Spleen (tissue), 11 donors: ENCODE results near the gene SYNDIG1. TPM values are rescaled to one million over a fixed set of nuclear protein-coding genes. Genes with fewer than 3 reads are reported as not detected.

Experiments
- DNase-seq: peaks from one replicate; pipeline ENCODE4 v3.0.0-alpha.2; 2020
- H3K27ac ChIP-seq, 8 donors: fragments of 200-600 bp; sonication (generic) in 7 of 8; 1 replicate in 4 of 8; 2 replicates in 4 of 8; pipeline versions ENCODE4 v1.5.0 to v1.8.0; 2016 to 2021; ENCODE audit warnings: inconsistent platforms in 4 of 8, mild to moderate bottlenecking in 4 of 8, moderate library complexity in 1 of 8
- H3K27me3 ChIP-seq, 7 donors: fragments of 200-600 bp; sonication (generic) in 6 of 7; replicated peaks in 1 of 7; 1 replicate in 4 of 7; 2 replicates in 3 of 7; pipeline versions ENCODE4 v1.5.0 to v1.8.0; 2016 to 2021; ENCODE audit warnings: inconsistent platforms in 3 of 7, mild to moderate bottlenecking in 1 of 7
- H3K36me3 ChIP-seq, 6 donors: fragments of 200-600 bp; sonication (generic) in 5 of 6; 1 replicate in 4 of 6; 2 replicates in 2 of 6; pipeline versions ENCODE4 v1.5.0 to v1.8.0; 2016 to 2021; ENCODE audit warnings: inconsistent platforms in 2 of 6
- H3K4me1 ChIP-seq, 6 donors: fragments of 200-600 bp; sonication (generic) in 5 of 6; 1 replicate in 3 of 6; 2 replicates in 3 of 6; pipeline versions ENCODE4 v1.5.0 to v1.8.0; 2016 to 2021; ENCODE audit warnings: inconsistent platforms in 3 of 6
- H3K4me3 ChIP-seq, 8 donors: fragments of 200-600 bp; sonication (generic) in 7 of 8; 1 replicate in 4 of 8; 2 replicates in 4 of 8; pipeline versions ENCODE4 v1.5.0 to v1.8.0; 2016 to 2021; ENCODE audit warnings: inconsistent platforms in 4 of 8, mild to moderate bottlenecking in 4 of 8, moderate library complexity in 2 of 8
- H3K9me3 ChIP-seq, 8 donors: fragments of 200-600 bp; sonication (generic) in 7 of 8; 1 replicate in 4 of 8; 2 replicates in 4 of 8; pipeline versions ENCODE4 v1.5.0 to v1.8.0; 2016 to 2021; ENCODE audit warnings: inconsistent platforms in 4 of 8
- POLR2A ChIP-seq, 3 donors: fragments of 450-650 bp; IDR thresholded peaks; one replicate each; pipeline ENCODE4 v1.5.1; 2017; ENCODE audit warnings: antibody characterized with exemption in 3 of 3, mild to moderate bottlenecking in 1 of 3
- POLR2AphosphoS5 ChIP-seq, 3 donors: sonication (generic); formaldehyde crosslinking; IDR thresholded peaks; one replicate each; pipeline ENCODE4 v1.5.1; 2017; ENCODE audit warnings: antibody characterized with exemption in 3 of 3
- WGBS, 5 donors: extraction: QIAGEN DNeasy Blood & Tissue Kit in 3 of 5; methylation state at CpG; one replicate each; pipeline versions ENCODE4 v1.1.5 to v1.1.7; 2013 to 2018; 5-methylcytosine and 5-hydroxymethylcytosine counted together
- intact Hi-C: fragments of 100-400 bp; cut with DNase I; formaldehyde crosslinking; loops from one replicate; pipeline ENCODE4 v1.15.0; 2023; ENCODE audit warnings: low total_unique reads
- polyA plus RNA-seq, 3 donors: library from polyadenylated mRNA; stranded (reverse); fragments of 200-250 nt; gene quantifications; one replicate each; pipeline ENCODE4 v1.2.1, GENCODE V29; 2013
- total RNA-seq, 7 donors: library from RNA; depleted of rRNA in 3 of 7; stranded (reverse); fragments of >200 nt in 3 of 7; fragmentation: NEBNext Ultra II Directional in 4 of 7; extraction: Animal tissue kit (Norgen Biotek cat#: 25700) in 4 of 7; gene quantifications; one replicate each; pipeline versions ENCODE4 v1.1.0 to v1.2.1, GENCODE V29; 2016 to 2021
- TF ChIP-seq, protein P1 (sequence below), 11 experiments: fragments of 200-600 bp in 7 of 11; fragments of 450-650 bp in 4 of 11; sonication (generic) in 4 of 11; IDR thresholded peaks in 8 of 11; conservative IDR thresholded peaks in 3 of 11; 1 replicate in 7 of 11; 2 replicates in 4 of 11; pipeline versions ENCODE4 v1.4.0 to v1.8.0; 2016 to 2021; ENCODE audit warnings: antibody characterized with exemption in 11 of 11, inconsistent platforms in 4 of 11, mild to moderate bottlenecking in 1 of 11
- donor health status: healthy with polysubstance abuse.
- donor health status: DM: no; HTN: no; CAD: no; lungs with moderate emphysema.
- donor health status: DM: no; HTN: no; CAD: no.
- donor health status: Bipolar disorder and iron deficiency.
- donor health status: healthy.
- donor health status: DM: no; HTN: no; CAD: no.
- donor health status: DM: yes; HTN: yes; CAD: no.

SYNDIG1 gene
- total and polyA plus RNA-seq, 10 donors = 0.70 to 3.5 (median 1.3) TPM

DNA sequence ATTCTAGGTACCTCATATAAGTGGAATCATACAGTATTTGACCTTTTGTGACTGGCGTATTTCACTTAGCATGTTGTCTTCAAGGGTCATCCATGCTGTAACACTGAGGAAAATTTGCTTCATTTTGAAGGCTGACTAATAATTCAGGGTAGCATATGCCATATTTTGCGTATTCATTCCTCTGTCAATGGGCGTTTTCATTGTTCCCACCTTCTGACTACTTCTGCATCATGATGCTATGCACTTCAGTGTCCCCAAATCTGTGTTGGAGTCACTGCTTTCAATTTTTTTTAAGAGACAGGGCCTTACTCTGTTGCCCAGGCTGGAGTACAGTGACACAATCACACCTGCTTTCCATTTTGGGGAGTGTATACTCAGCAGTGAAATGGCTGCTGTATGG lies 51.6 kb downstream of the SYNDIG1 start:
- DNase-seq = no peak
- Histone ChIP-seq H3K9me3 (no peaks in the 10 kb centered on the region), H3K4me3 (no peak overlapping the region), H3K27ac (no peak overlapping the region), H3K4me1 (no peaks in the 10 kb centered on the region), H3K27me3 (no peaks in the 10 kb centered on the region), H3K36me3 (no peaks in the 10 kb centered on the region)
- WGBS, 5 donors = 83 to 94% (median 90%) methylated on average over 3 of the region's 3 CpGs
- TF ChIP-seq POLR2A (IDR thresholded peaks at IDR 0.05) (no peak), POLR2AphosphoS5 (IDR thresholded peaks at IDR 0.05) (no peak)
- TF ChIP-seq, protein P1, sequence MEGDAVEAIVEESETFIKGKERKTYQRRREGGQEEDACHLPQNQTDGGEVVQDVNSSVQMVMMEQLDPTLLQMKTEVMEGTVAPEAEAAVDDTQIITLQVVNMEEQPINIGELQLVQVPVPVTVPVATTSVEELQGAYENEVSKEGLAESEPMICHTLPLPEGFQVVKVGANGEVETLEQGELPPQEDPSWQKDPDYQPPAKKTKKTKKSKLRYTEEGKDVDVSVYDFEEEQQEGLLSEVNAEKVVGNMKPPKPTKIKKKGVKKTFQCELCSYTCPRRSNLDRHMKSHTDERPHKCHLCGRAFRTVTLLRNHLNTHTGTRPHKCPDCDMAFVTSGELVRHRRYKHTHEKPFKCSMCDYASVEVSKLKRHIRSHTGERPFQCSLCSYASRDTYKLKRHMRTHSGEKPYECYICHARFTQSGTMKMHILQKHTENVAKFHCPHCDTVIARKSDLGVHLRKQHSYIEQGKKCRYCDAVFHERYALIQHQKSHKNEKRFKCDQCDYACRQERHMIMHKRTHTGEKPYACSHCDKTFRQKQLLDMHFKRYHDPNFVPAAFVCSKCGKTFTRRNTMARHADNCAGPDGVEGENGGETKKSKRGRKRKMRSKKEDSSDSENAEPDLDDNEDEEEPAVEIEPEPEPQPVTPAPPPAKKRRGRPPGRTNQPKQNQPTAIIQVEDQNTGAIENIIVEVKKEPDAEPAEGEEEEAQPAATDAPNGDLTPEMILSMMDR (IDR thresholded peaks at IDR 0.05 in 8 of 11, conservative IDR thresholded peaks at IDR 0.05 in 3 of 11) = no peak
- intact Hi-C loops = no loop called here

DNA sequence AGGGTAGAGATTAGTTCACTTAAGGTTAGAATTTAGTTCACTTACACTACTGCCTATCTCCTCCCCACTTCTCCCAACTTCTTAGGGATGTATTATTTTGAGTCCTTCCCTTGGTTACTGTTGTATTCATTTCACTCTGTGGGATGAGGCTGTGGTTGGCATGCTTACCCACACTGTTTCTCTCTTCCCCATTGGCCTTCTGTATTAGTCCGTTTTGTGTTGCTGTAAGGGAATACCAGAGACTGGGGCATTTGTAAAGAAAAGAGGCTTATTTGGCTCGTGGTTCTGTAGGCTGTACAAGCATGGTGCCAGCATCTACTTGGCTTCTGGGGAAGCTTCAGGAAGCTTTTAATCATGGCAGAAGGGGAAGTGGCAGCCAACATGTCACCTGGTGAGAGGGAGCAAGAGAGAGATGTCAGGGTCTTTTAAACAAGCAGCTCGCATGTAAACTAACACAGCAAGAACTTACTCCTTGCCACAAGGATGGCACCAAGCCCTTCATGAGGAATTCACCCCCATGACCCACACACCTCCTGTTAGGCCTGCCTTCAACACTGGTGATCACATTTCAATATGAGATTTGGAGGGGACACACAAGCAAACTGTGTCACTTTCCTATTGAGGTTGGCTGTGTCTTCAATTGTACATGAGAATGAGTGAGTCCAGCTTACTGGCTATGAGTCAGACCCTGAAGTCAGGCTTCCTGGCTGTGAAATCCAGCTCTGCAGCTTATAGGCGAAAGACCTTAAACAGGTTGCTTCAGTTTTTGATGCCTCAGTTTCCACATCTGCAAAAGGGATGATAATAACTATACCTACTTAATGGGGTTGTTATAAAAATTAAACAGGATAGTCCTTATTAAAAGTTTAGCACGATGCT lies 53.3 kb downstream of the SYNDIG1 start:
- no peak overlapping the region for H3K4me3 ChIP-seq
- intact Hi-C loops = no loop called here

DNA sequence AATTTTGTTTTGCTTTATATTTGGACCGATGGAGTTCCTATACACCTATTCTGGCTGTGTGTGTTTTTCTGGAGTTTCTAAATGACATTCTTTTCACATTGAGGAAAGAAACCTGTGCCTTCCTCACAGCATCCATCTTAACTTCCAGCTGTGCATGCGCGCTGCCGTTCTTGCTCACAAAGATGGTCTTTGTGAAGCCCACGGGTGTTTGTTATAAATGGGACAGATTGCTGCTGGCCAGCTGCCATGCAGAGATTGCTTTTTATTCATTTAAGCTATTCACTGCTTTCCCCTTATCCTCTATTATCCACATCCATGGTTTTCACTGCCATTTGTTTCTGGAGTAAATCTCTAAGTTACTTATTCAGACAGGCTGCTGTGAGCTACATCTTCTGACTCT lies 54.2 kb downstream of the SYNDIG1 start:
- intact Hi-C loops = no loop called here
- WGBS, 5 donors = 79 to 89% (median 89%) methylated on average over 5 of the region's 5 CpGs
- Histone ChIP-seq H3K4me3 (no peak overlapping the region), H3K27ac (no peak overlapping the region), H3K4me1 (no peaks in the 10 kb centered on the region), H3K9me3 (no peaks in the 10 kb centered on the region), H3K36me3 (no peaks in the 10 kb centered on the region), H3K27me3 (no peaks in the 10 kb centered on the region)
- no peak for DNase-seq
- TF ChIP-seq POLR2A (IDR thresholded peaks at IDR 0.05) (no peak), POLR2AphosphoS5 (IDR thresholded peaks at IDR 0.05) (no peak)
- TF ChIP-seq, protein P1 (IDR thresholded peaks at IDR 0.05 in 8 of 11, conservative IDR thresholded peaks at IDR 0.05 in 3 of 11) = no peak

More for the DNA sequence above, 53.3 kb downstream of the SYNDIG1 start:
- TF ChIP-seq POLR2A (IDR thresholded peaks at IDR 0.05) (no peak), POLR2AphosphoS5 (IDR thresholded peaks at IDR 0.05) (no peak)
- TF ChIP-seq, protein P1 (IDR thresholded peaks at IDR 0.05 in 8 of 11, conservative IDR thresholded peaks at IDR 0.05 in 3 of 11) = no peak
- H3K36me3 ChIP-seq = no peaks in the 10 kb centered on the region
- no peak for DNase-seq
- whole genome bisulfite sequencing, 5 donors = 81 to 85% (median 82%) methylated on average over 5 of the region's 5 CpGs
- H3K27ac ChIP-seq = no peak overlapping the region
- no peaks in the 10 kb centered on the region for H3K9me3 ChIP-seq
- no peaks in the 10 kb centered on the region for H3K27me3 ChIP-seq
- H3K4me1 ChIP-seq = no peaks in the 10 kb centered on the region

DNA sequence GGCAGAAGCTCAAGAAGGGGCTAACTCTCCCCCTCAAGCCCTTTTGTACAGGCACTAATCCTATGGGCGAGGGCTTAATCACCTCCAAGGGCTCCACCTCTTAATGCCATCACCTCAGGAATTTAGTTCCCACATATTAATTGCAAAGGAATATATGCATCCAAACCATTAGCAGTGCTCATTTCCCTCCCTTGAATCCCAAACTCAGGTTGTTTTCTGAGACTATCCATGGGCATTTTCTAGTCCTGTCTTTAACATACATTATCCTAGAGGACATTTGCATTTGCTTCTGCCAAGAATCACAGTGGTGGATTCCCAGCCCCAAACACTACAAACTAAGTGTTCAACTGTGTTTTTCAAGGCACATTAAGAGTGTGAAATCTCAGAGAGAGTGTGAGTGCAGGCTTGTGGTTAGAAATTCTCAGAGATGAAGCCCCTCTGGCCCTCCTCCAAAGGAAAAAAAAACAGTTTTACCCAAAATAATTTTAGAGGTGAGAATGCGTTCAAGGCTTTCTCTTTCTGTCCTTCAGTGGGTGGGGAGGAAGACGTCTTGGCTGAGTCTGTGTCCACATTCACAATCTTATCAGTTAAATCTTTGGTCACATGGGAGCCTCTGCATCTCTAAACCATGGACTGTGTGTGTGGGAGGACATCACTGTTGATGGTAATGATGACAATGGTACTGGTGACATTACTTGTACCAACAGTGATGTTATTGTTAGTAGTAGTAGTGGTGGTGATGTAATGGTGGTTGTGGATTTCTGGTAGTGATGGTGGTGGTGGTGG lies 59.3 kb downstream of the SYNDIG1 start:
- intact Hi-C loops = no loop called here
- no peak overlapping the region for H3K4me3 ChIP-seq
- no peaks in the 10 kb centered on the region for H3K4me1 ChIP-seq
- no peak overlapping the region for H3K27ac ChIP-seq
- WGBS, 5 donors = 57 to 80% (median 65%) methylated on average over 3 of the region's 3 CpGs
- no peaks in the 10 kb centered on the region for H3K9me3 ChIP-seq
- H3K36me3 ChIP-seq = no peaks in the 10 kb centered on the region
- DNase-seq = no peak
- TF ChIP-seq POLR2AphosphoS5 (IDR thresholded peaks at IDR 0.05) (no peak), POLR2A (IDR thresholded peaks at IDR 0.05) (no peak)
- TF ChIP-seq, protein P1 (IDR thresholded peaks at IDR 0.05 in 8 of 11, conservative IDR thresholded peaks at IDR 0.05 in 3 of 11) = no peak
- H3K27me3 ChIP-seq = no peaks in the 10 kb centered on the region
